HG03139 (cell line): Measurements from ENCODE around the gene RDH5.
"Not testable (repeated sequence)": the region's sequence is repeated elsewhere in the genome, so short reads cannot be mapped to it uniquely, and the experiment has no call there.

ENCODE experiments used
- ATAC-seq: cut with Tn5 transposase; IDR thresholded peaks from one replicate; pipeline ENCODE4 v1.9.1; 2021; ENCODE audit not compliant: unreplicated experiment

RDH5 gene

GRCh38 chr12:55744340-55745030, 24.3 kb downstream of the RDH5 start:
- ATAC-seq: no peak

DNA sequence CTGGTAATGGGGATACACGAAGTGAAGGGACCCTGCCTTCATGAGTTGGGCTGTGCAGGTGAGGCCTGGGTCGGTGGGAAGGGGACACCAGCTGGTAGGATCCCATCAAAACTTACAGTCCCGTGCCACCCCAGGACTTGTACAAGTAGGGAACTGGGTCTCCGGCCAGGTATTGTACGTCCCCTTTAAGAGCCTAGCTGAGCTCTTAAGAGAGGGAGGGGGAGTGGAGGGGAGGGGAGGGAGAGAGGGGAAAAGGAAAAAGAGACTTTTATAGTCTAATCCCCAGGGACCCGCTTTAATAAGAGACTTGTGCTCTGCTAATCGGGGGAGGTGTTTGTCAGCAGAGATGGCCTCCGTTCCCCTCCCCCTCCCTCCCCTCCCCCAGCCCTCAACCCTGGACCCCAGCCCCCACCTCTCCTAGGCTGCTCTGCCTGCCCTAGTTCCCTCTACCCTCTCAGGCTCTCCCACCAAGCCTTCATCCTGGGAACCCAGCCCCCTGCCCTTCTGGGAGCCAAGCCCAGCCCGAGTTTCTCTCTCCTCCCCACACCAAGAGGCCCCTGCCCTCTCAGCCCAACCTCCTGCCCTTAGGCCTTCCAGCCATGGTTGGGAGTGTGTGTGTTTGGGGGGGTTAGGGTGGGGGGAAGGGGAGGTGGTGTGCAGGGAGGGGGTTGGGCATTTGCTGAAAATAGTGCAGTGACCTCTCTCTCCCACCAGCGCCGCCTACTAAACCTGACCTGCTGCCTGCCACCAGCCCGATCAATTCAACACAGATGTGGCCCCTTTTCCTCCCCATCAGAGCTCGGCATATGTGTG, 25.4 kb downstream of the RDH5 start:
- ATAC-seq: no peak

DNA sequence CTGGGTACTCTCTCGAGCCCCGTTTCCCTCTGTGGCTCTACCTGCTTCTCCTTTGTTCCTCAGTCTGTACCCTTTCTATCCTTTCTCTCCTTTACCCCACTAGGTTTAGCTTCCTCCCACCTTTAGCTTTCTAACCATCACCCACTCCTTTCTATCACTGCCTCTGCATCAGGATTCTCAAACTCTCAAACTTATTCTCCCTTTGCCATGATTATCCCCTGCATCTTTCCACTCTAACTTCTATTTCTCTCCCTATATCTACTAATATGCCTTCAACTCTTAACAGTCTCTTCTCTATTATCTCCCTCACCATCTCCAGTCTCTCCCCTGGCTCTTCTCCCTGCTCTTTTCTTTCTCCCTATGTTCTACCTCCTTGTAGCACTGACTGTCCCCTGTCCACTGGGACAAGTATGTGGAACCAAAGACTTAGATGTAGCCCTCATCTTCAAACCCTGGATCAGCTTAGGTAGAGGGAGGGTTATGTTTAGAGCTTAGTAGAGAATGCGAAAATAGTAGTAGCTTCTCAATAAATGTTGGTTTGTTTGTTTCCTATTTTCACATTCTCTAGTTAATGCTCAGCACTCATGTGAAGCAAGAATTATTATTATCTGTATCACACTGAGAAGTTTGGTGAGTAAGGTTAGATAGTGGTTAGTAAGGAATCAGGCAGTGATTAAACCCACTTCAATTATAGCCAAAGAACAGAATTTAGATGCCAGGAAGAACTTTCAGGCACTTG, 26.1 kb downstream of the RDH5 start:
- ATAC-seq: no peak

GRCh38 chr12:55746913-55747231, 26.7 kb downstream of the RDH5 start:
- no peak for ATAC-seq

DNA sequence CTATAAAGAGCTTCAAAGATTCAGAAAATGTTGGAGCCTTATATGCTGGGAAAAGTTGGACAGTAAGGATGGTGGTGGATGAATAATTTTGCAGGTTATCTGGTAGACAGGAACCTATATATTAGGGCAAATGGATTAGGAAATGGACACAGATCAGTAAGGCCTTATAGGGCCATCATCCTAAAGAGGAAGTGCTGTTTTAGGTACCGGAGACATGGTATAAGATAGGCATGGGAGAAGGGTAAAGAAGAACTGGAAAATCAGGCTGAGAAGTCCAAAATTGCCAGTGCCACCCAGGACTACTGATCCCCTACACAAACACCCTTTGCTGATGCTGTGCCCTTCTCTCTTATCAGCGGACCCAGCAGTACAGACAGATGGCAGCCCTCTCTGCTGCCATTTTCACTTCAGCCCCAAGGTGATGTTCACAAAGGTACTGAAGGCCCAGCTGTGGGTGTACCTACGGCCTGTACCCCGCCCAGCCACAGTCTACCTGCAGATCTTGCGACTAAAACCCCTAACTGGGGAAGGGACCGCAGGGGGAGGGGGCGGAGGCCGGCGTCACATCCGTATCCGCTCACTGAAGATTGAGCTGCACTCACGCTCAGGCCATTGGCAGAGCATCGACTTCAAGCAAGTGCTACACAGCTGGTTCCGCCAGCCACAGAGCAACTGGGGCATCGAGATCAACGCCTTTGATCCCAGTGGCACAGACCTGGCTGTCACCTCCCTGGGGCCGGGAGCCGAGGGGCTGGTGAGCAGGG, 28.2 kb downstream of the RDH5 start:
- ATAC-seq: no peak

DNA sequence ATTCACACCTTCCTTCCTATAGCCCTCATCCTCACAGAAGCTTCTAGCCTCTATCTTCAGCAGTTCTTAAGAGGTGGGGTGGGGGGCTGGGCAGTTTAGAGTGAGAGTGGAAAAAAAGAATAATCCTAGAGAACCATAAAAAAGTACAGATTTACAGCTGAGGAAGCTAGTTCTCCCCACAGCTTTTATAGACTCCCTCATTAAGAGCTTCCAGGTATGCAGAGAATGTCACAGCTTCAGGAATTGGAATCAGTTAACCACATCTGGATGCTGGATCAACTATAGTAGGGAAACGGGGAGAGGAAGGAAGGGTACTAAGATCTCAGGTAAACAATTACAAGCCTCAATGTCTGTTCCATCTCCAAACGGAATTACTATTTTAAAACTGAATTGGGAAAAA, 35.1 kb downstream of the RDH5 start:
- no peak for ATAC-seq

DNA sequence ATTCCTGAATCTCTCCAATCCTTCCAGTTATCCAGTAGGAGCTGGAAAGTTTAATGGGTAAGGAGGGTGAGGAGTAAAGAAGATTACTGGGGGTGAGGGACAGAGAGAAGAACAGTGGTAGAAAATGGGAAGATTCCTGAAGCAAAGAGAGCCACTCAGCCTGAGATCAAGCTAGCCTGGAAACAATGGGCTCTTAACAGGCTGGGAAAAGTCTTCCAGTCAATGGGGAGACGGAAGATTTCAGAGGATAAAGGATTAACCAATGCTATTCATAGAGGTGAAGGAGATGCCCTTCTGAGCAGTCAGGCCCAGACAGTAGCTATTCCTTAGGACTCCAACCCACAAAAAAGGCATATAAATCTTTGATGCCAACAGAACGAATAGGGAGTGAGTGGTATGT, 37.5 kb downstream of the RDH5 start:
- no peak for ATAC-seq

DNA sequence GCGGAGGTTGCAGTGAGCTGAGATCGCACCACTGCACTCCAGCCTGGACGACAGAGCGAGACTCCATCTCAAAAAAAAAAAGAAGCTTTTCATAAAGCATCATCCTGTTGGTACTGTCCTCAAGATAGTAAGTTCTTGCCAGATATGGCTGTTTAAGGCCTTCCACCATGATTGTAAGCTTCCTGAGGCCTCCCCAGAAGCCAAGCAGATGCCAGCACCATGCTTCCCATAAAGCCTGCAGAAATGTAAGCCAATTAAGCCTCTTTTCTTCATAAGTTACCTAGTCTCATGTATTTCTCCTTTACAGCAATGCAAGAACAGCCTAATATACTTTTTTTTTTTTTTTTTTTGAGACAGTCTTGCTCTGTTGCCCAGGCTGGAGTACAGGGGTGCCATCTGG, 38.4 kb downstream of the RDH5 start:
- ATAC-seq: not testable (repeated sequence)

DNA sequence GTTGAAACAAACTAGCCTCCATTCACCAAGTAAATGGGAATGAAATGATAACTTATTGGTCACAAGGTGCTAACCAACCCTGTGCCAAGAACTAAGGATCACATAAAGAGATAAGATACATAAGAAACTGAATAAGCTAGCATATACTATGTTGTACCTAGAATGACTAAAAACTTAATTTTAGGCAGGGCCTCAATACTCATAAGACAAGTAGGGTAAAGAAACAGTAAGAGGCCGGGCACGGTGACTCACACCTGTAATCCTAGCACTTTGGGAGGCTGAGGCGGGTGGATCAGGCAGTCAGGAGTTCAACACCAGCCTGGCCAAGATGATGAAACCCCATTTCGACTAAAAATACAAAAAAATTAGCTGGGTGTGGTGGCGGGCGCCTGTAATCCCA, 40.5 kb downstream of the RDH5 start:
- no peak for ATAC-seq

DNA sequence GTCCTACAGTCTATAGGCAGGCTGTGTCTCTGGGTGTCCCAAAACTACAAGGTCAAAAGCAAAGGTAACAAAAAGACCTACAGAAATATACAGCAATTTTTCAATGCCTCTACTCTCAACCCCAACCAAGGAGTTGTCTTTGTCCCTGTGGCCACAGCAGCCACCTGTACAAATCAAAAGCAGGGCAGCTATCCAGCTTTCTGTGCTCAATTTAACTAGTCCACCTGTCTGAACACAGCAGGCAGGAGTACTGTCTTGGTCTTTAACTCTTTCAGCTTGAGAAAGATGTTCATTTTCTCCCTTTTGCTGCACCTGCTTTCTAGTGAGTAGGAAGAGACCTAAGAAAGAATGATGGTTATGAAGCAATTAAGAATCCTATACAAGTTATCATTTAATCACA, 42.5 kb downstream of the RDH5 start:
- ATAC-seq: no peak

GRCh38 chr12:55765736-55766290, 45.6 kb downstream of the RDH5 start:
- no peak for ATAC-seq

DNA sequence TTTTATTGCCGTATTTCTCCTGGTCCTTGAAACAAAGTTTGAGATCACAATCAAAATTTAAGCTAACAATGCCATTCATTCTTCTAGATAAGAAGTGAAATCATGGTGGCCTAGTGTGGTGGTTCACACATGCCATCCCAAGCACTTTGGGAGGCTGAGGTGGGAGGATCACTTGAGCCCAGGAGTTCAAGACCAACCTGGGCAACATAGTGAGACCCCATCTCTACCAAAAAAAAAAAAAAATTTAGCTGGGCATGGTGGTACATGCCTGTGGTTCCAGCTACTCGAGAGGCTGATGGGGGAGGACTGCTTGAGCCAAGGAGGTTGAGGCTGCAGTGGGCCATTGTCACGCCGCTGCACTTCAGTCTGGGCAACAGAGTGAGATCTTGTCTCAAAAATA, 47.0 kb downstream of the RDH5 start:
- no peak for ATAC-seq

DNA sequence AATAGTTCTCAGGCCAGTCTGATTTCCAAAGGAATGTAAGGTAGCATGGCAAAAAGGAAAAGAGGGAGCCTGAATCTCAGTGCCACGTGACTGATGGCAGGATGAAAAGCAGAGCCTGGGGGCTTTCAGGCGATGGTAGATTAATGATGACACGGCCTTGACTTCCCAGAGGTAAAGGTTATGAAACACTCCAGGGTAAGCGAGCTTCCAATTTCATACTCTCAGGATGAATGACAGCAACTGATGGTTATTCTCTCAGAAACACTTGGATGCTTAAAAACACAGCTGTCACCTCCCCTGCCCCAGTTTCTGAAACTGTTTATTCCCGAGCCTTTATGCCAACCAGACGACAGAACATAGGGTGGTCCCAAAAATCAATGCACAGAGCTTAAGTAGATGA, 51.5 kb downstream of the RDH5 start:
- no peak for ATAC-seq
